Measurements from ENCODE around the gene RSBN1. TPM values are rescaled to one million over a fixed set of nuclear protein-coding genes. Genes with fewer than 3 reads are reported as not detected.
A peak's percentile ranks its signal among the peaks of the same experiment; 100 is the strongest.

RSBN1 gene
- polyA plus RNA-seq, 1 of the 3 experiments (the other 2 are of a cell fraction) = 4.0 TPM

DNA sequence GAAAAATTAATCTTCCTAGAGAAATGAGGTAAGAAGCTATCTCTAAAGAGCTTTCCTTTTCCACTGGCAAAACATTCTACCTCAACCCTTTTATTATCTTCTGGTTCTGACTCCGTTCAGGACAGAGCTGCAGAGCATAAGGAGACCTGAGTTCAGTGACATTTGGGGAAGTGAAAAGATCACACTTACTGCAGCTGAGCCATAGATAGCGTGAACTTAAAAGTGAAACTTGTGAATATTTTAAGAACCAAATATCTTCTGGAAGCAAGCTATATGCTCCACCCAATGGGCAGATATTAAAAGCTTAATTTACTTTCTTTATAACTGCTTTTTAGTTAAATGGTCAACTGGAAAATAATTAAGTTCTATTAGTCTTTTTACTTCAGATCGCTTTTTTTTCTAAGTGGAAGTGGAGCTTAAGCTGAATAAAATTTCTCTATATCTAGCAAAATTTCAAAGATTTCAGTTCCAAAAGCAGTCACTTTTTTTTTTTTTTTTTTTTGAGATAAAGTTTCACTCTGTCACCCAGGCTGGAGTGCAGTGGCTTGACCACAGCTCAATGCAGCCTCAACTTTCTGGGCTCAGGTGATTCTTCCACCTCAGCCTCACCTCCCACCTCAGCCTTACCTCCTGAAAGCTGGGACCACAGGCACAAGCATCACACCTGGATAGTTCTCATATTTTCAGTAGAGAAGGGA lies 47.4 kb upstream of the RSBN1 start:
- Histone ChIP-seq H3K9ac (0 out of 2 replicates have a peak overlapping the region, but pooled peaks have one; percentile 53), H3K27me3 (ENCODE audit: insufficient read depth) (no peaks in the 10 kb centered on the region), H3K4me3 (ENCODE audit: low read depth in 2 of 2, low read length in 1 of 2) (no peak overlapping the region), H3K9me3 (no peaks in the 10 kb centered on the region), H3K36me3 (replicated peaks in 1 of 2; ENCODE audit: control insufficient read depth in 1 of 2, insufficient read depth in 2 of 2, low read length in 1 of 2) (no peaks in the 10 kb centered on the region), H3K4me1 (ENCODE audit: control insufficient read depth in 1 of 2, insufficient read depth in 2 of 2, low read depth in 1 of 2, low read length in 1 of 2) (peaks cover 0 to 29% of the 10 kb centered on the region in 2 experiments; a peak in 2 of 4 replicates), H3K9me2 (no peaks in the 10 kb centered on the region), H3F3A (replicated peaks; ENCODE audit: insufficient read depth) (peaks cover 4% of the 10 kb centered on the region), H2AFZ (ENCODE audit: low read depth) (peak overlapping the region; percentile 80), H3K4me2 (peak overlapping the region; percentile 37; the same call in 1 of the 2 replicates), H3K27ac (ENCODE audit: low read depth in 2 of 2, low read length in 1 of 2) (peak overlapping the region in 1 of 2 experiments; percentile 88; a peak in 2 of 4 replicates), H4K20me1 (ENCODE audit: insufficient read depth) (no peaks in the 10 kb centered on the region), H3K79me2 (ENCODE audit: insufficient read depth) (no peaks in the 10 kb centered on the region)
- ChIA-PET CTCF (interaction anchor here (0.7 to 3.9 kb wide), 3 partner anchors 24 to 75 kb away, joined by 3 to 14 read pairs (median 3); no protein-coding TSS in a partner anchor), POLR2A (no interaction called here)
- TF ChIP-seq, protein P1, sequence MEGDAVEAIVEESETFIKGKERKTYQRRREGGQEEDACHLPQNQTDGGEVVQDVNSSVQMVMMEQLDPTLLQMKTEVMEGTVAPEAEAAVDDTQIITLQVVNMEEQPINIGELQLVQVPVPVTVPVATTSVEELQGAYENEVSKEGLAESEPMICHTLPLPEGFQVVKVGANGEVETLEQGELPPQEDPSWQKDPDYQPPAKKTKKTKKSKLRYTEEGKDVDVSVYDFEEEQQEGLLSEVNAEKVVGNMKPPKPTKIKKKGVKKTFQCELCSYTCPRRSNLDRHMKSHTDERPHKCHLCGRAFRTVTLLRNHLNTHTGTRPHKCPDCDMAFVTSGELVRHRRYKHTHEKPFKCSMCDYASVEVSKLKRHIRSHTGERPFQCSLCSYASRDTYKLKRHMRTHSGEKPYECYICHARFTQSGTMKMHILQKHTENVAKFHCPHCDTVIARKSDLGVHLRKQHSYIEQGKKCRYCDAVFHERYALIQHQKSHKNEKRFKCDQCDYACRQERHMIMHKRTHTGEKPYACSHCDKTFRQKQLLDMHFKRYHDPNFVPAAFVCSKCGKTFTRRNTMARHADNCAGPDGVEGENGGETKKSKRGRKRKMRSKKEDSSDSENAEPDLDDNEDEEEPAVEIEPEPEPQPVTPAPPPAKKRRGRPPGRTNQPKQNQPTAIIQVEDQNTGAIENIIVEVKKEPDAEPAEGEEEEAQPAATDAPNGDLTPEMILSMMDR (IDR thresholded peaks at IDR 0.05) = no peak
- TF ChIP-seq, protein P2, sequence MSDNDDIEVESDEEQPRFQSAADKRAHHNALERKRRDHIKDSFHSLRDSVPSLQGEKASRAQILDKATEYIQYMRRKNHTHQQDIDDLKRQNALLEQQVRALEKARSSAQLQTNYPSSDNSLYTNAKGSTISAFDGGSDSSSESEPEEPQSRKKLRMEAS (IDR thresholded peaks at IDR 0.05; ENCODE audit: low read depth) = no peak
- TF ChIP-seq FOSL2 (IDR thresholded peaks at IDR 0.05; ENCODE audit: borderline replicate concordance, low read depth) (no peak), SMC3 (IDR thresholded peaks at IDR 0.05; ENCODE audit: low read depth, low read length) (no peak), RAD21 (IDR thresholded peaks at IDR 0.05; ENCODE audit: low read length) (no peak), RXRA (IDR thresholded peaks at IDR 0.05; ENCODE audit: borderline replicate concordance, low read depth) (no peak), FOXM1 (IDR thresholded peaks at IDR 0.05; ENCODE audit: low read depth) (no peak), TEAD4 (IDR thresholded peaks at IDR 0.05; ENCODE audit: borderline replicate concordance, insufficient read depth) (no peak), TCF12 (IDR thresholded peaks at IDR 0.05) (no peak), YY1 (IDR thresholded peaks at IDR 0.05; ENCODE audit: low read depth) (no peak), MXI1 (IDR thresholded peaks at IDR 0.05; ENCODE audit: low read depth, low read length) (no peak), RCOR1 (IDR thresholded peaks at IDR 0.05; ENCODE audit: low read length) (no peak), RFX5 (IDR thresholded peaks at IDR 0.05; ENCODE audit: low read length) (no peak), ELF1 (IDR thresholded peaks at IDR 0.05) (no peak), EP300 (IDR thresholded peaks at IDR 0.05; ENCODE audit: borderline replicate concordance in 1 of 2, low read depth in 1 of 2, low read length in 1 of 2) (no peak), TAF1 (IDR thresholded peaks at IDR 0.05; ENCODE audit: borderline replicate concordance, low read depth, low read length) (no peak)
- TF ChIP-seq, protein P3, sequence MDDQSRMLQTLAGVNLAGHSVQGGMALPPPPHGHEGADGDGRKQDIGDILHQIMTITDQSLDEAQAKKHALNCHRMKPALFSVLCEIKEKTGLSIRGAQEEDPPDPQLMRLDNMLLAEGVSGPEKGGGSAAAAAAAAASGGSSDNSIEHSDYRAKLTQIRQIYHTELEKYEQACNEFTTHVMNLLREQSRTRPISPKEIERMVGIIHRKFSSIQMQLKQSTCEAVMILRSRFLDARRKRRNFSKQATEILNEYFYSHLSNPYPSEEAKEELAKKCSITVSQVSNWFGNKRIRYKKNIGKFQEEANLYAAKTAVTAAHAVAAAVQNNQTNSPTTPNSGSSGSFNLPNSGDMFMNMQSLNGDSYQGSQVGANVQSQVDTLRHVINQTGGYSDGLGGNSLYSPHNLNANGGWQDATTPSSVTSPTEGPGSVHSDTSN (IDR thresholded peaks at IDR 0.05) = no peak
- TF ChIP-seq, protein P4, sequence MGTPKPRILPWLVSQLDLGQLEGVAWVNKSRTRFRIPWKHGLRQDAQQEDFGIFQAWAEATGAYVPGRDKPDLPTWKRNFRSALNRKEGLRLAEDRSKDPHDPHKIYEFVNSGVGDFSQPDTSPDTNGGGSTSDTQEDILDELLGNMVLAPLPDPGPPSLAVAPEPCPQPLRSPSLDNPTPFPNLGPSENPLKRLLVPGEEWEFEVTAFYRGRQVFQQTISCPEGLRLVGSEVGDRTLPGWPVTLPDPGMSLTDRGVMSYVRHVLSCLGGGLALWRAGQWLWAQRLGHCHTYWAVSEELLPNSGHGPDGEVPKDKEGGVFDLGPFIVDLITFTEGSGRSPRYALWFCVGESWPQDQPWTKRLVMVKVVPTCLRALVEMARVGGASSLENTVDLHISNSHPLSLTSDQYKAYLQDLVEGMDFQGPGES (IDR thresholded peaks at IDR 0.05; ENCODE audit: low read depth, low read length) = no peak
- TF ChIP-seq, protein P5, sequence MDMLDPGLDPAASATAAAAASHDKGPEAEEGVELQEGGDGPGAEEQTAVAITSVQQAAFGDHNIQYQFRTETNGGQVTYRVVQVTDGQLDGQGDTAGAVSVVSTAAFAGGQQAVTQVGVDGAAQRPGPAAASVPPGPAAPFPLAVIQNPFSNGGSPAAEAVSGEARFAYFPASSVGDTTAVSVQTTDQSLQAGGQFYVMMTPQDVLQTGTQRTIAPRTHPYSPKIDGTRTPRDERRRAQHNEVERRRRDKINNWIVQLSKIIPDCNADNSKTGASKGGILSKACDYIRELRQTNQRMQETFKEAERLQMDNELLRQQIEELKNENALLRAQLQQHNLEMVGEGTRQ (IDR thresholded peaks at IDR 0.05; ENCODE audit: borderline replicate concordance, low read depth, low read length) = no peak
- 93% methylated on average over 3 of the region's 3 CpGs for WGBS (ENCODE audit: low lambda C conversion rate)
- no peak for DNase-seq
